GM21515 (cell line): ENCODE results near the gene SNAI3.
A peak's percentile ranks its signal among the peaks of the same experiment; 100 is the strongest.

Experiments used
- ATAC-seq: cut with Tn5 transposase; IDR thresholded peaks from one replicate; pipeline ENCODE4 v1.9.1; 2021; ENCODE audit not compliant: unreplicated experiment

SNAI3 gene

DNA sequence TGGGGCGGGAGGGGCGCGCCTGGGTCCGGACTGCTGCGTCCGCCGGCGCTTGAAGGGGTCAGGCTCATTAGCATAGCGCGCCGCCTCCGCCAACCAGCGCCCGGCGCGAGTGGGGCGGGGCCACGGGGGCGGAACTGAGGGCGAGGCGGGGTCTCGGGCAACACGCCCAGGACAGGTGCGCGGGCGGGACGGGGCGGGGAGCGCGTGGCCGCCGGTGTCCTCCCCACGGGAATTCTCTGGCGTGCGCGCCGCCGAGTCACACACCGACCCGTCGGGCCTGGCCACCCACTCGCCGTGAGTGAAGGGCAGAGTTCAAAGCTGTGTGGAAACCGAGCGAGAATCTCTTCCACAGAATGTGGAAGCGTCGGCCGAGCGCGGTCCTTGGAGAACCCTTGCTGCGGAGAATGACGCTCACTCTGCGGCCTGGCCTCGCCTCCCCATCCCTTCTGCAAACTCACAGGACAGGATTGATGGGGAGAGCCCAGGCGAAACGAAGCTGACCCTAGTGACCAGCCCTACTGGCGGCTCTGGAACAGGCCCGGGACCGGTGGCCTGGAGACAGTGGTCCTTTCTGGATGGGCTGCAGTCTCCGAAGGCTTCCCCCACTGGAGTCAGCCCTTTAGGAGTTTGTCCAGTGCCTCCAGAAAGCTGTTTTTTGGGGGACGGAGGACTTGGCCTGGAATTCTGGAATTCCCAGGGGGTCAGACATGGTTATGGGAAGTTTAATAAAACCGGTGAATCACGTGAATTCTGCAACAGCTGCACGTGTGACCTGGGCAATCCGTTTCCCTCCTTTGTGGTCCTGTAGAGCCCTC, at the start of gene SNAI3:
TSS of gene SNAI3 (minus strand) at position 69 of the 815 bp plus-strand sequence. CDS start 101 bp downstream, outside the sequence.
- peak; percentile 72 for ATAC-seq

- ATAC-seq = no peak
Observed at GRCh38 chr16:88736088-88736487, 49.8 kb upstream of the SNAI3 start.

GRCh38 chr16:88735616-88736015, 49.3 kb upstream of the SNAI3 start:
- ATAC-seq = no peak

- no peak for ATAC-seq
Observed at GRCh38 chr16:88735121-88735520, 48.8 kb upstream of the SNAI3 start.

DNA sequence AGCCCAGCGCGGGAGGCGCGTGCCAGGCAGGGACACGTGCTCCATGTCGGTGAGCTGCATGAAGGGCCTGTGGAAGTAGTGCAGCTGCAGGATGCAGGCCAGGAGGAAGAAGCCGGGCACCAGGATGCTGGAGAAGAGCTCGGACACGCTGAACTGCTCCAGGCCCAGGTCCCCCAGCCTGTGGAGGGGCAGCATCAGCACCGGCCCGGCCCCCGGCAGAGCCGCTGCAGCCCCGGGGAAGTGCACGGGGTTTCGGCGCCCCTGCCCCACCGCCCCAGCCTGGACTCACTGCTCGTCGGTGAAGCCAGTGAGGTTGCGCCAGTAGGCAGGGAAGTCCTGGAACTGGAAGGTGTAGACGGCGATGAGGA, 48.0 kb upstream of the SNAI3 start:
- no peak for ATAC-seq

- ATAC-seq = no peak
Observed at GRCh38 chr16:88733630-88734360, 47.5 kb upstream of the SNAI3 start.

DNA sequence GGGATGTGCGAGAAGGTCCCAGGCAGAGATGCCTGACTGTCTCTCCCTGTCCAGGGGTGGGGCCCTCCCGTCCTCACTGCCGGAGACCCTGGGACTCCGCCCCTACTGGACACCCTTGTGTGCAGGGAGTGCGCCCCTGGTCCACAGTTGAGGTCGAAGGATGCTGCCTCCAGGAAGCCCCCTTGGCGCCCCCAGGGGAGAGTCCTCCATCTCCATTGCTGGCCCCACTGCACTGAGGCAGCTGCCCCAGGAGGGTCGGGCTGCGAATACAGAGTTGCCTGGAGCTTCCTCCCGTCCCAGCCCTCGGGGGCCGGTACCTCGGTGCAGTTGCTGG, 46.6 kb upstream of the SNAI3 start:
- ATAC-seq = no peak

- no peak for ATAC-seq
Observed at GRCh38 chr16:88732172-88732960, 46.1 kb upstream of the SNAI3 start.

DNA sequence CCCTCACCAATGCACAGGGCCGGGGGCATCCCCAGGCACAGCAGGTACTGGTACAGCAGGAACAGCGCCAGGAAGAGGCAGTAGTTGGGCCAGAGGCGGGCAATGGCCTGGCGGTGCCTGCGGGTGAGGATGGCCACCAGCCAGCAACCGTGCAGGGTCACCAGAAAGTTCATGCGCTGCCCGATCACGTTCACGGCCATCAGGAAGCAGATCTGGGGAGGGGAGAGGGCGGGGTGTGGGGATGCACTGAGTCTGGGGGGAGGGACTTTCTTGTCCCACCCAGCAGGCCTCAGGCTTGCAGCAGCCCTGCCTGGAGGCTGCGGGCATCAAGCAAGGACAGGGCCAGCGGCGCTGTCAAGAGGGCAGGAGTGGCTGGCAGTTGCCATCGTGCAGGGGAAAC, 45.4 kb upstream of the SNAI3 start:
- no peak for ATAC-seq

DNA sequence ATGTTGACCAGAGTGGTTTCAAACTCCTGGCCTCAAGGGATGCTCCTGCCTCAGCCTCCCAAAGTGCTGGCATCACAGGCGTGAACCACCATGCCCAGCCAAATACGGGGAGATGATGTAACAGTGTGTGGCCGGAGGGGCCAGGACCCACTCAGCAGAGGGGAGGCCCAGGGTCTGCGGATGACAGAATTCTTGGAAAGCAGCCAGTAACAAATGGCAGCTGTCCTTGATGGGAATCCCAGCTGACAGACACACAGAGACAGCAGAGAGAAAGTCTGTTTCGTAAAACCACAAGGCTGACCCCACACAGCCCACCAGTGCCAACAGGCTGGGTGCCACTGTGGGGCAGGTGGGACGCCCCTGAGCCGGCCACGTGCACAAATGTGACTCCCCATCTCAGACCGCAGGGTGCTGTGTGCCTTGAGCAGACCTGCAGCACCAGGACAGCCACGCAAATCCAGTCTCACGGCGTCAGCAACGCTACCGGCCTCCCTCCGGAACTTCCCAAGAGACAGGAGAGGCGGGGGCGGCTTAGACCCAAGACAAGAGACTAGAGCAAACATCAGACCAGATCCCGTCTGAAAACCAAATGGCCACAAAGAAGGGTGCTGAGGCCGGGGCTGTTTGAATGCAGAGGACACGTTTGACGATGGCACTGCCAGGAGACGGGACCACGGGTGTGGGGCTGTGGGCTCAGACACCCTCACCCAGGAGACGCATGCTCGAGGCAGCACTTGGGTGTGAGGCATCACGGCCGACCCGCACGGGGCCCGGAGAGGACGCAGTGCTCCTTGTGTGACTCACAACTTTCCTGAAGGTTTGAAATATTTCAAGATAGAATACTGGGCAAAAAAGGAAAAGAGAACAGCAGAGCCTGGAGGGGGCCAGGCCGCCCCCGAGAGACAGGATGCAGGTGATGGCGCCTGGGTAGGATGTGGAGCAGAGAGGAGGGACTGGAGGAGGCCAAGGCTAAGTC, 44.6 kb upstream of the SNAI3 start:
- no peak for ATAC-seq

DNA sequence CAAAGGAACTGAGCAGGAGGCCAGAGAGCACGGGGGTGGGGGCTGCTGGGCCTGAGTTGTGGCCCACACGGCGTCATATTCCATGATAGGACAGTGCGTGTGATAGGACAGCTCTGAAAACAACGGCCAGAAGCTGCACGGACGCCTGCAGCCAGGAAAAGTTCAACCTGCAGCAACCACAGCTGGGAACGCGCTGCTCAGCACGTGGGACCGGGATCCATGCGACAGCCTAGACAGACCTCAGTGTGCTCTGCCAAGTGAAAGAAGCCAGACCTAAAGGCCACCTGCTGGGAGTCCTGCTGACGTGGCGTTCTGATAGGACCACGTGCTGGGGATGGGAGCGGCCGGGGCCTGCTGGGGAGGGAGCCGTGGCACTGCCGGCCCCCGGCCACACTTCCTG, 41.6 kb upstream of the SNAI3 start:
- no peak for ATAC-seq

- ATAC-seq = no peak
Observed at GRCh38 chr16:88726981-88727380, 40.7 kb upstream of the SNAI3 start.

GRCh38 chr16:88726408-88726749, 40.1 kb upstream of the SNAI3 start:
- ATAC-seq = no peak

DNA sequence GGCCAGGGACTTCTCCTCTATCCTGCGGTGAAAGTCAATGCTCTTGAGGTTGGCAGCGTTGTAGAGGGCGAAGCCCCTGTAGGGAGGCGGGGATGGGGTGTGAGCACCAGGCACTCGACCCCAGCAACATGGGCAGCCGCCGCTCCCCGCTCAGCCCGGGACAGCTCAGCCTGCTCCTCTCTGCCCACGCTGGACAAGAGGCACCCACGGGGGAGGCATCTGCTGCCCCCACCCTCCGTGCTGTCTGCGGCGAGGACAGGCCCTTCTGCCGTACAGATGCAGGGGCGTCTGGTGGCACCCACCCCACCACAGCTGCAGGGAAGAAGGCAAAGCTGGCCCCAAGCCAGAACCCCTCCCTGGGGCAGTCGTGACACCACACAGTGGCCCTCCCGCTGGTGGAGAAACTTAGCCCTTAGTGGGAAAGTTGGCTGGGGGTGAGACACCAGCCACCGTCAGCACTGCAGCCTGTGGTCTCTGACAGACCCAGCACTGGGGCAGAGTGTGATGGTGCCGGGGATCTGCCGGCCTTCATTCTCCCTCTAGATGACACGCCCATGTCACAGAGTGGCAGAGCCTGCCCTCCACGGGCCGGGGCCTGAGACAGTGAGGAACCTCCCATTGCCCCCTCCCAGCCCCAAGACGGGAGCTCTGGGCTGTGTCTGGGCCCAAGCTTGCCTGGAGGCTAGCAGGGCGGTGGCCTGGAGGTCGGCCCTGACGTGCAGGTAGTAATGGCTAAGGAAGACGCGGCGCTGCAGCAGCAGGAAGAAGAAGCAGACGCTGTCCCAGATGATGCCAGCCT, 39.5 kb upstream of the SNAI3 start:
- no peak for ATAC-seq

DNA sequence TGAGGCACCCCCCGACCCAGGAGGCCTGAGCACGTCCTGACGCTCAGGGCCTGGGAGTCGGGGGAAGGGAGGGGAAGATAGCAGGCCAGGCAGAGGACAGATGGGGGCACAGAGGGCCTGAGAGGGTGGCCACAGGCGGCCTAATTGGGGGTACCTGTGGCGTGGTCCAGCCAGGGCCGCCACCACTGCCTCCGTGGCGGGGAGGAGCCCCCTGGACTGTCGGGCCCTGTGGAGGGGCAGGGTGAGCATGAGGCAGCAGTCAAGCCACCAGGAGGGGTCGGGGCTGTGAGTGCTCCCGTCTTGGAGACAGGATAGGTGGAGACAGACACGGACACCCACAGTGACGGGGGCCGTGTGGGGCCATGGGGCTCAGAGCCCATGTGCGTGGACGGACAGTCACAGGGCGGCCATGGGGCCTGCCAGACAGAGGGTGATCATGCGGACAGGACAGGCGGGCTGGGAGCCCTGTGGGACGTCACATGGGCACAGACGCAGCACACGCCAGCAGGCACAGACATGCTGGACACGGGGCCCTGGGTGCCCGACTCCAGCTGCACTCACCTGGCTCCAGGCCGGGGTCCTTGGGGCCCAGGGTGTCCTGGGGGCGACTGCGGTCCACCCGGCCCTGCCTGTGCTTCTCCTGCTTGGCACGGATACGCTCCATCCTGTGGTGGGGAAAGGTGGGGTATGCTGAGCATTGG, 38.7 kb upstream of the SNAI3 start:
- ATAC-seq = no peak

GRCh38 chr16:88723911-88724310, 37.6 kb upstream of the SNAI3 start:
- ATAC-seq = no peak

GRCh38 chr16:88723507-88723887, 37.2 kb upstream of the SNAI3 start:
- no peak for ATAC-seq

DNA sequence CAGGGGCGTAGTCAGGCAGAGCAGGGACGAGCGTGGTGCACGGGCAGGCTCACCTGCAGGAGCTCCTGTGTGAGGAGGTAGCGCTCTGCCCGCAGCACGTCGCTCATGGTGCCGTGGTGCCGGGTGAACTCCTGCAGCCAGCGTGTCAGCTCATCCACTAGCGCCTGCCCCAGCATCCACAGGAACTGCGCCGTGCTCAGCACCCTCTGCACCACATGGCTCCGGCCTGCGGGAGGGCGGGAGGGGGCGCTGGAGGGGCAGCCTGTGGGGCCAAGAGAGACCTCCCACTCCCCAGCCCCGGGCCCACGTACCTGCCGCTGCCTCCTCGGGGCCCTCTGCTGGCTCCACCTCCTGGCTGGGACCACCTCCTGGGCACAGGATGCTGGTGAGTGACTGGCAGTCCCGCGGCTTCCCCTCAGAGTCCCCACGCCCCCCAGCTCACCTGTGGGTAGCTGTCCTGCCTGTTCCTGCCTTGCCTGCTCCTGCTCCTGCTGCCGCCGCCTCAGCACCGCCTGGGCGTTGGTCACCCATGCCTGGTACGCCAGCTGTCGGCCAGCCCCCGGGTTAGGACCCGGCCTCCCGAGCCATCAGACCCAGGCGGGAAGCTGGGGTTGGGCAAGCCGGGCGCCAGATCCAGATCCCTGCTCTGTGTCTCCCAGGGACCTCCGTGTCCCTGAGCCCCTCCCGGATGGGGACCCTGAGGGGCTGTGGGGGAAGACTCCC, 36.6 kb upstream of the SNAI3 start:
- no peak for ATAC-seq
